WTC11 (cell line): ENCODE data around the gene ADAMTS15. TPM values are rescaled to one million over a fixed set of nuclear protein-coding genes. Genes with fewer than 3 reads are reported as not detected.

Experiments
- ATAC-seq: fragments of 200-7000 bp; cut with Tn5 transposase; 2 replicates; pipeline ENCODE4 v1.10.0; 2021; ENCODE audit warnings: mild to moderate bottlenecking, moderate library complexity
- CTCF ChIA-PET: fragments of 300-600 bp; sonication (Branson Sonifier 250); formaldehyde crosslinking; loops from one replicate; lab custom pipeline; 2021; ENCODE audit warnings: antibody characterized with exemption; lab: Charles Lee
- POLR2A ChIA-PET: fragments of 350-600 bp; sonication (Branson Sonifier 250); formaldehyde crosslinking; loops from one replicate; lab custom pipeline; 2021; ENCODE audit warnings: antibody characterized with exemption; lab: Charles Lee
- DNase-seq: peaks from one replicate; pipeline ENCODE4 v3.0.0; 2021; ENCODE audit warnings: low spot score
- H3K27ac Mint-ChIP-seq: 2 replicates; pipeline ENCODE4 v1.8.0; 2021; ENCODE audit warnings: mixed read lengths
- H3K27me3 Mint-ChIP-seq: 2 replicates; pipeline ENCODE4 v1.8.0; 2021; ENCODE audit warnings: low read depth, mild to moderate bottlenecking, moderate library complexity, mixed read lengths
- H3K36me3 Mint-ChIP-seq: 2 replicates; pipeline ENCODE4 v1.8.0; 2021; ENCODE audit warnings: mixed read lengths
- H3K4me1 Mint-ChIP-seq: 2 replicates; pipeline ENCODE4 v1.8.0; 2022; ENCODE audit warnings: mixed read lengths
- H3K4me3 Mint-ChIP-seq: 2 replicates; pipeline ENCODE4 v1.8.0; 2021; ENCODE audit warnings: mild to moderate bottlenecking, moderate library complexity, mixed read lengths
- H3K9me3 Mint-ChIP-seq: 2 replicates; pipeline ENCODE4 v1.8.0; 2021; ENCODE audit warnings: mixed read lengths
- CREB1 ChIP-seq: sonication (generic); formaldehyde crosslinking; IDR thresholded peaks from 2 replicates; pipeline ENCODE4 v1.8.0; 2023; ENCODE audit warnings: mild to moderate bottlenecking, missing genetic modification reagents
- E2F1 ChIP-seq: sonication (generic); formaldehyde crosslinking; IDR thresholded peaks from 2 replicates; pipeline ENCODE4 v1.8.0; 2022; ENCODE audit warnings: mild to moderate bottlenecking, missing genetic modification reagents
- ERG ChIP-seq: fragments of 250-450 bp; sonication (Bioruptor Pico); IDR thresholded peaks from 2 replicates; pipeline ENCODE4 v1.8.0; 2021; ENCODE audit warnings: mild to moderate bottlenecking
- FOXJ3 ChIP-seq: sonication (generic); formaldehyde crosslinking; IDR thresholded peaks from 2 replicates; pipeline ENCODE4 v1.9.0; 2021; ENCODE audit warnings: missing genetic modification reagents, mild to moderate bottlenecking, borderline replicate concordance
- FOXP1 ChIP-seq: sonication (generic); formaldehyde crosslinking; IDR thresholded peaks from 2 replicates; pipeline ENCODE4 v1.8.0; 2022; ENCODE audit warnings: missing genetic modification reagents, mild to moderate bottlenecking, moderate library complexity, borderline replicate concordance
- IRF1 ChIP-seq: sonication (generic); formaldehyde crosslinking; IDR thresholded peaks from 2 replicates; pipeline ENCODE4 v1.8.0; 2023; ENCODE audit warnings: missing genetic modification reagents
- IRF2 ChIP-seq: sonication (generic); formaldehyde crosslinking; IDR thresholded peaks from 2 replicates; pipeline ENCODE4 v1.8.0; 2022; ENCODE audit warnings: low read depth, missing genetic modification reagents, borderline replicate concordance
- MAX ChIP-seq: sonication (generic); formaldehyde crosslinking; IDR thresholded peaks from 2 replicates; pipeline ENCODE4 v1.8.0; 2022; ENCODE audit warnings: mild to moderate bottlenecking, missing genetic modification reagents
- MXD4 ChIP-seq: fragments of 250-450 bp; sonication (Bioruptor Pico); IDR thresholded peaks from 2 replicates; pipeline ENCODE4 v1.8.0; 2021; ENCODE audit warnings: mild to moderate bottlenecking, moderate library complexity, borderline replicate concordance
- NFATC4 ChIP-seq: fragments of 250-450 bp; sonication (Bioruptor Pico); IDR thresholded peaks from 2 replicates; pipeline ENCODE4 v1.9.0; 2021; ENCODE audit warnings: mild to moderate bottlenecking
- NR3C1 ChIP-seq: sonication (generic); formaldehyde crosslinking; conservative IDR thresholded peaks from 2 replicates; pipeline ENCODE4 v1.8.1; 2023; ENCODE audit warnings: low read depth, mild to moderate bottlenecking, missing genetic modification reagents
- OVOL2 ChIP-seq: fragments of 250-450 bp; sonication (Bioruptor Pico); IDR thresholded peaks from 2 replicates; pipeline ENCODE4 v1.9.0; 2021; ENCODE audit warnings: mild to moderate bottlenecking, borderline replicate concordance
- PRRX2 ChIP-seq: fragments of 250-450 bp; sonication (Bioruptor Pico); IDR thresholded peaks from 2 replicates; pipeline ENCODE4 v1.8.0; 2021; ENCODE audit warnings: mild to moderate bottlenecking
- SP1 ChIP-seq: sonication (generic); formaldehyde crosslinking; conservative IDR thresholded peaks from 2 replicates; pipeline ENCODE4 v1.8.1; 2022; ENCODE audit warnings: missing genetic modification reagents
- TCF7 ChIP-seq: sonication (generic); formaldehyde crosslinking; IDR thresholded peaks from 2 replicates; pipeline ENCODE4 v1.8.0; 2022; ENCODE audit warnings: mild to moderate bottlenecking, low read depth, missing genetic modification reagents, moderate library complexity
- TEAD1 ChIP-seq: sonication (generic); formaldehyde crosslinking; IDR thresholded peaks from 2 replicates; pipeline ENCODE4 v1.8.0; 2022; ENCODE audit warnings: mild to moderate bottlenecking, missing genetic modification reagents
- TP53 ChIP-seq: sonication (generic); formaldehyde crosslinking; IDR thresholded peaks from 2 replicates; pipeline ENCODE4 v1.8.1; 2023; ENCODE audit warnings: mild to moderate bottlenecking, missing genetic modification reagents
- ZBTB21 ChIP-seq: sonication (generic); formaldehyde crosslinking; IDR thresholded peaks from 2 replicates; pipeline ENCODE4 v1.8.1; 2023; ENCODE audit warnings: mild to moderate bottlenecking, missing genetic modification reagents, borderline replicate concordance
- ZNF121 ChIP-seq: sonication (generic); formaldehyde crosslinking; IDR thresholded peaks from 2 replicates; pipeline ENCODE4 v1.8.0; 2023; ENCODE audit warnings: missing genetic modification reagents
- ZNF138 ChIP-seq: sonication (generic); formaldehyde crosslinking; conservative IDR thresholded peaks from 2 replicates; pipeline ENCODE4 v1.8.1; 2022; ENCODE audit warnings: mild to moderate bottlenecking, moderate library complexity, missing genetic modification reagents
- ZNF263 ChIP-seq: sonication (generic); formaldehyde crosslinking; IDR thresholded peaks from 2 replicates; pipeline ENCODE4 v1.8.1; 2022; ENCODE audit warnings: low read depth, mild to moderate bottlenecking, moderate library complexity, missing genetic modification reagents
- ZNF317 ChIP-seq: sonication (generic); formaldehyde crosslinking; IDR thresholded peaks from 2 replicates; pipeline ENCODE4 v1.8.1; 2023; ENCODE audit warnings: low read depth, mild to moderate bottlenecking, moderate library complexity, missing genetic modification reagents, borderline replicate concordance
- ZNF512 ChIP-seq: sonication (generic); formaldehyde crosslinking; IDR thresholded peaks from 2 replicates; pipeline ENCODE4 v1.8.1; 2022; ENCODE audit warnings: missing genetic modification reagents, borderline replicate concordance
- total RNA-seq: library from RNA; stranded (reverse); gene quantifications from 3 replicates; pipeline ENCODE4 v1.2.3, GENCODE V29; 2021
- TF ChIP-seq, protein P1 (sequence below): sonication (generic); formaldehyde crosslinking; IDR thresholded peaks from 2 replicates; pipeline ENCODE4 v1.8.1; 2022; ENCODE audit warnings: mild to moderate bottlenecking, missing genetic modification reagents, moderate library complexity, borderline replicate concordance
- TF ChIP-seq, protein P2 (sequence below): sonication (generic); formaldehyde crosslinking; IDR thresholded peaks from 2 replicates; pipeline ENCODE4 v1.8.0; 2022; ENCODE audit warnings: mild to moderate bottlenecking, missing genetic modification reagents

The ADAMTS15 gene
- total RNA-seq, 1 experiment from 2014 or later = 3.7 TPM

- TF ChIP-seq ZNF512 (CRISPR knock-in tag) = no peak
- no peak for TF ChIP-seq NFATC4 (CRISPR knock-in tag)
- TF ChIP-seq MAX = no peak
- TF ChIP-seq ZNF121 (CRISPR knock-in tag) = no peak
- no peak for TF ChIP-seq FOXP1 (CRISPR knock-in tag)
- 0 out of 2 replicates have a peak, but pooled peaks have one; percentile 0 for TF ChIP-seq TCF7 (CRISPR knock-in tag)
- TF ChIP-seq FOXJ3 (CRISPR knock-in tag) = no peak
These were observed 1.0 kb downstream of the ADAMTS15 start (continued) for GRCh38 chr11:130449310-130449990.

GRCh38 chr11:130449996-130450769 lies 1.7 kb downstream of the ADAMTS15 start:
- ChIA-PET POLR2A (no interaction called here), CTCF (interaction anchor here (0.6 to 2.7 kb wide), 19 partner anchors 8 to 552 kb away, joined by 3 to 12 read pairs (median 3); partner anchors contain the start of gene SNX19)
- DNase-seq (peak; percentile 94), ATAC-seq (peak; percentile 73)
- Mint-ChIP-seq H3K27me3 (peaks cover 91% of the 10 kb centered on the region), H3K4me1 (peaks cover 10% of the 10 kb centered on the region), H3K4me3 (peak overlapping the region; percentile 79), H3K9me3 (no peaks in the 10 kb centered on the region), H3K27ac (no peak overlapping the region), H3K36me3 (no peaks in the 10 kb centered on the region)
- TF ChIP-seq ZNF263 (CRISPR knock-in tag) = peak; percentile 71
- peak; percentile 99 for TF ChIP-seq MAX
- TF ChIP-seq SP1 (CRISPR knock-in tag) = peak; percentile 65
- no peak for TF ChIP-seq PRRX2 (CRISPR knock-in tag)
- TF ChIP-seq NR3C1 (CRISPR knock-in tag) = peak; percentile 95; the same call in 1 of the 2 replicates
- TF ChIP-seq, protein P1, sequence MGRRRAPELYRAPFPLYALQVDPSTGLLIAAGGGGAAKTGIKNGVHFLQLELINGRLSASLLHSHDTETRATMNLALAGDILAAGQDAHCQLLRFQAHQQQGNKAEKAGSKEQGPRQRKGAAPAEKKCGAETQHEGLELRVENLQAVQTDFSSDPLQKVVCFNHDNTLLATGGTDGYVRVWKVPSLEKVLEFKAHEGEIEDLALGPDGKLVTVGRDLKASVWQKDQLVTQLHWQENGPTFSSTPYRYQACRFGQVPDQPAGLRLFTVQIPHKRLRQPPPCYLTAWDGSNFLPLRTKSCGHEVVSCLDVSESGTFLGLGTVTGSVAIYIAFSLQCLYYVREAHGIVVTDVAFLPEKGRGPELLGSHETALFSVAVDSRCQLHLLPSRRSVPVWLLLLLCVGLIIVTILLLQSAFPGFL (CRISPR knock-in tag) = peak; percentile 82; the same call in 1 of the 2 replicates
- peak; percentile 97 for TF ChIP-seq CREB1 (CRISPR knock-in tag)
- TF ChIP-seq IRF2 (CRISPR knock-in tag) = no peak
- peak; percentile 95 for TF ChIP-seq E2F1 (CRISPR knock-in tag)
- peak; percentile 94 for TF ChIP-seq ZNF138 (CRISPR knock-in tag)
- no peak for TF ChIP-seq NFATC4 (CRISPR knock-in tag)
- peak; percentile 97 for TF ChIP-seq IRF1 (CRISPR knock-in tag)
- TF ChIP-seq ZNF317 (CRISPR knock-in tag) = peak; percentile 75
- TF ChIP-seq, protein P2, sequence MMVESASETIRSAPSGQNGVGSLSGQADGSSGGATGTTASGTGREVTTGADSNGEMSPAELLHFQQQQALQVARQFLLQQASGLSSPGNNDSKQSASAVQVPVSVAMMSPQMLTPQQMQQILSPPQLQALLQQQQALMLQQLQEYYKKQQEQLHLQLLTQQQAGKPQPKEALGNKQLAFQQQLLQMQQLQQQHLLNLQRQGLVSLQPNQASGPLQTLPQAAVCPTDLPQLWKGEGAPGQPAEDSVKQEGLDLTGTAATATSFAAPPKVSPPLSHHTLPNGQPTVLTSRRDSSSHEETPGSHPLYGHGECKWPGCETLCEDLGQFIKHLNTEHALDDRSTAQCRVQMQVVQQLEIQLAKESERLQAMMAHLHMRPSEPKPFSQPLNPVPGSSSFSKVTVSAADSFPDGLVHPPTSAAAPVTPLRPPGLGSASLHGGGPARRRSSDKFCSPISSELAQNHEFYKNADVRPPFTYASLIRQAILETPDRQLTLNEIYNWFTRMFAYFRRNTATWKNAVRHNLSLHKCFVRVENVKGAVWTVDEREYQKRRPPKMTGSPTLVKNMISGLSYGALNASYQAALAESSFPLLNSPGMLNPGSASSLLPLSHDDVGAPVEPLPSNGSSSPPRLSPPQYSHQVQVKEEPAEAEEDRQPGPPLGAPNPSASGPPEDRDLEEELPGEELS (CRISPR knock-in tag) = peak; percentile 98
- TF ChIP-seq TEAD1 = peak; percentile 98
- no peak for TF ChIP-seq ERG (CRISPR knock-in tag)
- TF ChIP-seq MXD4 (CRISPR knock-in tag) = no peak
- no peak for TF ChIP-seq OVOL2 (CRISPR knock-in tag)
- peak; percentile 95 for TF ChIP-seq ZBTB21 (CRISPR knock-in tag)
- TF ChIP-seq TP53 (CRISPR knock-in tag) = peak; percentile 98
